HG03558 (cell line): Measurements from ENCODE around the gene CDYL2.
"Not testable (repeated sequence)": the region's sequence is repeated elsewhere in the genome, so short reads cannot be mapped to it uniquely, and the experiment has no call there.

Experiments used
- ATAC-seq: cut with Tn5 transposase; IDR thresholded peaks from one replicate; pipeline ENCODE4 v1.9.1; 2021; ENCODE audit warnings: moderate number of reproducible peaks; ENCODE audit not compliant: unreplicated experiment; ENCODE audit errors: extremely low read depth

CDYL2 gene, protein sequence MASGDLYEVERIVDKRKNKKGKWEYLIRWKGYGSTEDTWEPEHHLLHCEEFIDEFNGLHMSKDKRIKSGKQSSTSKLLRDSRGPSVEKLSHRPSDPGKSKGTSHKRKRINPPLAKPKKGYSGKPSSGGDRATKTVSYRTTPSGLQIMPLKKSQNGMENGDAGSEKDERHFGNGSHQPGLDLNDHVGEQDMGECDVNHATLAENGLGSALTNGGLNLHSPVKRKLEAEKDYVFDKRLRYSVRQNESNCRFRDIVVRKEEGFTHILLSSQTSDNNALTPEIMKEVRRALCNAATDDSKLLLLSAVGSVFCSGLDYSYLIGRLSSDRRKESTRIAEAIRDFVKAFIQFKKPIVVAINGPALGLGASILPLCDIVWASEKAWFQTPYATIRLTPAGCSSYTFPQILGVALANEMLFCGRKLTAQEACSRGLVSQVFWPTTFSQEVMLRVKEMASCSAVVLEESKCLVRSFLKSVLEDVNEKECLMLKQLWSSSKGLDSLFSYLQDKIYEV

GRCh38 chr16:80804526-80805383 is at the start of gene CDYL2:
TSS of gene CDYL2 (minus strand) at chr16:80804598. CDS start at chr16:80804173, 425 bp downstream.
- peak; percentile 38 for ATAC-seq

DNA sequence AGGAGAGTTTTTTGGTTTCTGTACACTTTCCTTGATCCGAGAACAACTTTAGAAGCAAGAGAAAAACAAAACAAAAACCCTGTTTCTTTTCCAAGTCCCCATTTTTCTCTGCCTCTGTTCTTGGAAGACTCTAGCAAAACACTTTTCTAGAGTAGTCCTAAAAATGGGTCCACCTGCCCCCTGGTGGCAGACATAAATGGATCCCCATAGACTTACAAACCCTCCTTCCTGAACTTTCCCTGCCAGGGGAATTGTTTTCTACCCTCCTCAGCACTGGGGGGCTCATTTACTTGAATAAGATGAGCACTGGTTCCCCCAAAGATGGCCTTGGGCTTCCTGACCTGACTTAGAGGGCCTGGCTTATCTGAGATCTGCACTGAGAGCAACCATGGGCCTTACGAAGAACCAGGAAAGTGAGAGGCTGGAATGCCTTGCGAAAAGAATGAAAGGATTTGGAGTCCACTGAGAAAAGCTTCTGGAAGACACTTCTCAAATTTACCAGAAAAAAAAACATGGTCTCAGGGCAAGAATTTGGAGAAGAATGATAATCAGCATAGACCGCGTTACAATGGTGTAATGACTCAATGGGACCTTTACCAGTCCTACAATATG is 48.0 kb upstream of the CDYL2 start:
- ATAC-seq = no peak

GRCh38 chr16:80851831-80852230 is 47.4 kb upstream of the CDYL2 start:
- ATAC-seq = no peak

GRCh38 chr16:80850757-80851156 is 46.4 kb upstream of the CDYL2 start:
- ATAC-seq = no peak

- no peak for ATAC-seq
These were observed 44.5 kb upstream of the CDYL2 start for GRCh38 chr16:80848862-80849261.

DNA sequence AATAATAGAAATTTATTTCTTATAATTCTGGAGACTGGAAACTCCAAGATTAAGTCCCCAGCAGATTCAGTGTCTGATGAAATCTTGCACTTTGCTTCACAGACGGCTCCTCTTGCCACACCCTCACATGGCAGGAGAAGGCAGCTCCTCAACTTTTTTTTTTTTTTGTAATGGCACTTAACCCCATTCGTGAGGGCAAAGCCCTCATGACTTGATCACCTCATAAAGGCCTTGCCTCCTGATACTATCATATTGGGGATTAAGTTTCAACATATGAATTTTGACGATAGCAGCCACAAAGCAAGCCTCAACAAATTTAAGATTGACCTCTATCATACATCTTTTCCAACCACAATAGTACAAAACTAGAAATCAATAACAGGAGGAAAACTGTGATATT is 42.3 kb upstream of the CDYL2 start:
- no peak for ATAC-seq

GRCh38 chr16:80846275-80846674 is 41.9 kb upstream of the CDYL2 start:
- ATAC-seq = no peak

DNA sequence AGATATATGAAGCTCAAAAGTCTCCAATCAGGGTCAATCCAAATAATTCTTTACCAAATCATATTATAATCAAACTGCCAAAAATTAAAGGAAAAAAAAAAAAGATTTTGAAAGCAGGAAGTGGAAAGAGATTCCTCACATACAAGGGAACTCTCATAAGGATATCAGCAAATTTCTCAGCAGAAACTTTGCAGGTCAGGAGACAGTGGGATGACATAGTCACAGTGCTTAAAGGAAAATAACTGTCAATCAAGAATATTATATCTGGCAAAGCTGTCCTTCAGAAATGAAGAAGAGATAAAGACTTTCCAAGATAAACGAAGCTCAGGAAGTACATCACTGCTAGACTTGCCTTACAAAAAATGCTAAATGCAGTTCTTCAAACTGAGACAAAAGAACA is 40.0 kb upstream of the CDYL2 start:
- no peak for ATAC-seq

DNA sequence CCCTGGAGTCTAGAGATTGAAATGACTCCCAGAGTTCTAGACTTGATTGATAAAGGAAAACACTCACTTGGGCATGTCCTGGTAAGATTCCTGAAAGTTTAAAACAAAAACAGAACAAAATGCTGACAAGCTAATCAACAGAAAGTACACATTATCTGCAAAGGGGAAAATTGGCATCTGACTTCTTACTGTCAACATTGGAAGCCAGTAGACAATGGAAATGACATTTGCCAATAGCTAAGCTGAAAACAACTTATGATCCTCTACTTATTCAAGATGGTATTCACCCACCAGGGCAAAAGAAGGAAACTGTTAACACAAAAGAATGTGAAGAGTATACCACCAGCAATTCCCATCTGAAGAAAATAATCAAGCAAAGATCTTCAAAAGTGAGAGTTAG is 36.8 kb upstream of the CDYL2 start:
- no peak for ATAC-seq

GRCh38 chr16:80837533-80838147 is 33.2 kb upstream of the CDYL2 start:
- no peak for ATAC-seq

GRCh38 chr16:80836846-80837245 is 32.4 kb upstream of the CDYL2 start:
- no peak for ATAC-seq

DNA sequence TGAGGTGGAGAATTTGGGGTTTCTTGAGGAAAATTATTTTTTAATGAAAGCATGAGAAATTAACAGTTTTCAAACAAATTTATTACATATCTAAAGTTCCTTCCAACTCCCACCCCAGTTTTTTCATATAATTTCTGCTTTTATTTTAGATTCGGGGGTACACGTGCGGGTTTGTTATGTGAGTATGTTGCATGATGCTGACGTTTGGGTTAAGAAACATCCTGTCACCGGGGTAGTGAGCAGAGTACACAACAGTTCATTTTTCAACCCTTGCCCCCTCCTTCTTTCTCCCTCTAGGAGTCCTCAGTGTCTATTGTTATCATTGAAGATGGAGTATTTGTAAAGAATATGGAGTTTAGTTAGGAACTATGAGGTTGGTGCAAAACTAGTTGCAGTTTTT is 31.8 kb upstream of the CDYL2 start:
- no peak for ATAC-seq

- ATAC-seq = no peak
These were observed 26.6 kb upstream of the CDYL2 start for GRCh38 chr16:80831039-80831438.

GRCh38 chr16:80828495-80828894 is 24.1 kb upstream of the CDYL2 start:
- ATAC-seq = no peak

- ATAC-seq = no peak
These were observed 22.6 kb upstream of the CDYL2 start for GRCh38 chr16:80827007-80827406.

GRCh38 chr16:80825365-80825758 is 21.0 kb upstream of the CDYL2 start:
- no peak for ATAC-seq

DNA sequence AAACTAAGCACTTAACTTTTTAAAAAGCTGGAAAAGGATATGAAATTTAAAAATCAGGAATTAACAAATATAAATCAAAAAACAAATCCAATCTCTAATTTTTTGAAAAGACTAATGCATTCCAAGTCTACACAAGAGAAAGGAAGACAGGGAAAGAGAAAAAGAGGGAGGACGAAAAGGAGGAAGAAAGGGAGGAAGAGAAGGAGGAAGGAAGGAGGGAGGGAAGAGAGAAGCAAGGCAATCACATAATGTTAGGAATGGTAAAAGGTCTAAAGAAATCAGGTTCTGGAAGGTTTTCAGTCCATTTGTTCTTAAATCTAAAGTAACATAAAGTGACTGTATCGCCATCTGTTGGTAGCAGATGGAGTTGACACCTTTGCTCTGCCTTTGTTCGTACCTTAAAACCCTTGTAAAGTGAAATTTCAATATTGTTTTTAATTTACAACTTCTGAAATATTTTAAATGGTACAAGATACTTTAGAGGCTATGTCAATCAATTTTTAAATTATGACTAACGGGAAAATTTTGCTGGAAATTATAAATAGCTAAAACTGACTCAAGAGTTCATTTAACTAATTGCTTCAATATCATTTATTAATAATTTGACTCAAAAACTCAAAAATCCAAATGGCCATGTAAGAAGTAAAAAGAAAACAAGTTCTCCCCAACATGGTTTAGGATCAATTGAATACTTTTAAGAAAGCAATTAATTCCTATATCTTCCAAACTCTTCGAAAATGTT is 20.4 kb upstream of the CDYL2 start:
- ATAC-seq = no peak

DNA sequence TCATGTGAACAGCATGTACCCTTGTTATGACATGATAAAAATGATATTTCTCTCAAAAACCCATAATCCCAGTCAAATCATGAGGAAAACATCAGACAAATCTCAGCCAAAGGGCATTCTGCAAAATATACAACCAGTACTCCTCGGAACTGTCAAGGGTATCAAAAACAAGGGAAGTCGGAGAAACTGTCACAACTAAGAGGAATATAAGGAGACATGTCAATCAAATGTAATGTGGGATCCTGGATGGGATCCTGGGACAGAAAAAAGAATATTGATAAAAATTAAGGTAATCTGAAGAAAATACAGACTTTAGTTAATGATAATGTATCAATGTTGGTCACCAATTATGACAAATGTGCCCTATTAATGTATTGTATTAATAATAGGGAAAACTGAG is 15.6 kb upstream of the CDYL2 start:
- no peak for ATAC-seq

DNA sequence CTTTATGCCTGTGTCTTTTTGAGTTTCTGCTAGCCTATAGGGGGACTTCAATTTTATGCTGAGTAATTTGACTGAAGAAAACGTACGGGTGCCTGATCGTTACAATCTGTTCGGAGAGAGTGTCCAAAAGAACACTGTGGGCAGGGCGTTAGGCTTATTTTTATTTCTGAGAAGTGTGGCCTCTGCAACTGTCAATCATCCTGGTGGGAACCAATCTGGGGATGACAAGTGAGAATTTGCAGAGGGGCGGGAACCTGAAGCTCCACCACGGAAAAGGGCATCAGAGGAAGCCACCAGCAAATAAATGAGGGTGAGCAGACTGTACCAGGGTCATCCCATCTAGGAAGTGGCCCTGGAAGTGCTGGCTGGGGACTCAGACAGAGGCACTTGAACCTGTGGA is 12.0 kb upstream of the CDYL2 start:
- no peak for ATAC-seq

DNA sequence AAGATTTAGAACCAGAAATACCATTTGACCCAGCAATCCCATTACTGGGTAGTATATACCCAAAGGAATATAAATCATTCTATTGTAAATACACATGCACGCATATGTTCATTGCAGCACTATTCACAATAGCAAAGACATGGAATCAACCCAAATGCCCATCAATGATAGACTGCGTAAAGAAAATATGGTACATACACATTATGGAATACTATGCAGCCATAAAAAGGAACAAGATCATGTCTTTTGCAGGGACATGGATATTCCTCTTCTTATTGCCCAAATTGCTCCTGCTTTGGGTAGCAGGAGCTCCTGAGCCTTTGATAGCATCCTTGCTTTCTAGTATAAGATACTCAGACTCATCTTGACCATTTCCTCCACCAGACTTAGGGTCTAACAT is 10.9 kb upstream of the CDYL2 start:
- not testable (repeated sequence) for ATAC-seq
